HEK293T (cell line): ENCODE data around the gene NSDHL.

Source experiments
- CTCF ChIA-PET: fragments of 350-600 bp; formaldehyde crosslinking; extraction: SDS; loops from one replicate; lab custom pipeline; 2021; ENCODE audit warnings: antibody characterized with exemption, inconsistent platforms; lab: Yijun Ruan, JAX
- POLR2A ChIA-PET: fragments of 350-600 bp; formaldehyde crosslinking; extraction: SDS; loops from one replicate; lab custom pipeline; 2020; ENCODE audit warnings: antibody characterized with exemption, inconsistent platforms; lab: Yijun Ruan, JAX
- DNase-seq: peaks from one replicate; pipeline ENCODE4 v3.0.0; 2012; ENCODE audit warnings: mixed read lengths; ENCODE audit errors: extremely low spot score
- ARNT ChIP-seq: fragments of 450-650 bp; IDR thresholded peaks from 2 replicates; pipeline ENCODE4 v1.6.1; 2017; ENCODE audit warnings: mild to moderate bottlenecking
- BHLHE40 ChIP-seq: fragments of 450-650 bp; IDR thresholded peaks from 2 replicates; pipeline ENCODE4 v1.6.1; 2016; ENCODE audit warnings: mild to moderate bottlenecking, moderate library complexity, borderline replicate concordance
- CTBP1 ChIP-seq: fragments of 450-650 bp; IDR thresholded peaks from 2 replicates; pipeline ENCODE4 v1.6.1; 2016; ENCODE audit warnings: borderline replicate concordance
- ELF4 ChIP-seq: fragments of 450-650 bp; IDR thresholded peaks from 2 replicates; pipeline ENCODE4 v1.6.1; 2017; ENCODE audit warnings: antibody characterized with exemption
- FOXA1 ChIP-seq: fragments of 450-650 bp; IDR thresholded peaks from 2 replicates; pipeline ENCODE4 v1.6.1; 2016; ENCODE audit warnings: mild to moderate bottlenecking
- FOXK2 ChIP-seq: fragments of 450-650 bp; IDR thresholded peaks from 2 replicates; pipeline ENCODE4 v1.6.1; 2016; ENCODE audit warnings: mild to moderate bottlenecking
- FOXM1 ChIP-seq: fragments of 450-650 bp; IDR thresholded peaks from 2 replicates; pipeline ENCODE4 v1.6.1; 2017; ENCODE audit warnings: mild to moderate bottlenecking, borderline replicate concordance
- HDGF ChIP-seq: fragments of 450-650 bp; IDR thresholded peaks from 2 replicates; pipeline ENCODE4 v1.6.1; 2017; ENCODE audit warnings: antibody characterized with exemption, borderline replicate concordance
- L3MBTL2 ChIP-seq: fragments of 450-650 bp; conservative IDR thresholded peaks from 2 replicates; pipeline ENCODE4 v1.6.1; 2016; ENCODE audit warnings: mild to moderate bottlenecking
- LEF1 ChIP-seq: fragments of 450-650 bp; IDR thresholded peaks from 2 replicates; pipeline ENCODE4 v1.6.1; 2017; ENCODE audit warnings: mild to moderate bottlenecking, borderline replicate concordance
- NFRKB ChIP-seq: fragments of 450-650 bp; IDR thresholded peaks from 2 replicates; pipeline ENCODE4 v1.6.1; 2016; ENCODE audit warnings: mild to moderate bottlenecking, moderate library complexity
- SP1 ChIP-seq: fragments of 450-650 bp; IDR thresholded peaks from 2 replicates; pipeline ENCODE4 v1.6.1; 2017
- SUZ12 ChIP-seq: fragments of 450-650 bp; IDR thresholded peaks from 2 replicates; pipeline ENCODE4 v1.6.1; 2016; ENCODE audit warnings: mild to moderate bottlenecking
- TARDBP ChIP-seq: fragments of 450-650 bp; IDR thresholded peaks from 2 replicates; pipeline ENCODE4 v1.6.1; 2016
- ZNF384 ChIP-seq: fragments of 450-650 bp; IDR thresholded peaks from 2 replicates; pipeline ENCODE4 v1.6.1; 2016
- TF ChIP-seq, protein P1 (sequence below): fragments of 450-650 bp; IDR thresholded peaks from 2 replicates; pipeline ENCODE4 v1.6.1; 2016

Gene NSDHL

DNA sequence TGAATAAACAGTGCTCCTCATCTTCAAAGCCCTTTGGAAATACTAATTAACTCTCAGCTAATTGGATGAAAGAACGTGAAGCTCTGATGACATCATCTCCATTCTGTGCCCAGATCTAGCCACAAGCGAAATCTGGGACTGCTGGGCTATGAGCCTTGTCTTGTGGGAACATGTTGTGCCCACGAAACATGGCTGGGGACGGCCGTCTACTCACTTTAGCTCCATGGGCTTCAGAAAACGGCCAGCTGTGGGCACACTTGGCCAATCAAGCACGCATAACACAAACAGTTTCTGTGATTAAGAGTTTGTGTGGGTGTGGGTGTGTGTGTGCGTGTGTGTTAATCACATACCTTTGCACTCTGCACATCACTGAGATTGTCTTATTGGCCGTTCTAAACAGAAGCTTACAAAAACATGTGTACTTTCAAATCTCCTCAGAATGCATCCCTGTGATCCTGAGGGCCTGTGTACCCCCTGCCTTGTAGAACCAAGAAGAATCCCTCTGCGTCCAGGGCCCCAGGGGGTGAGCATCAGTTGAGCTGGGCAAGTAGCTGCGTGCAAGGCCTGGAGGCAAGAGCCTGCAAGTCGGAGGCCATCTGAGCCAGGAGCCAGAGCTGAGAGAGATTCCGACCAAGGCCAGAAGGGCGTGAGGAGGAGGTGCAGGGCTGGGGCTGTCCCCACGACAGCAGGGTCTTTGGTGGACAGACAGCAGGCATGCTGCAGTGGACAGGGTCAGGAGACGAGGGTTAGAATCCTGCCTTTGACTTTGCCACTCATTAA lies 48.3 kb downstream of the NSDHL start:
- TF ChIP-seq SP1 (no peak), L3MBTL2 (no peak), ELF4 (no peak), TARDBP (no peak), ZNF384 (no peak), SUZ12 (no peak), BHLHE40 (no peak)
- TF ChIP-seq, protein P1, sequence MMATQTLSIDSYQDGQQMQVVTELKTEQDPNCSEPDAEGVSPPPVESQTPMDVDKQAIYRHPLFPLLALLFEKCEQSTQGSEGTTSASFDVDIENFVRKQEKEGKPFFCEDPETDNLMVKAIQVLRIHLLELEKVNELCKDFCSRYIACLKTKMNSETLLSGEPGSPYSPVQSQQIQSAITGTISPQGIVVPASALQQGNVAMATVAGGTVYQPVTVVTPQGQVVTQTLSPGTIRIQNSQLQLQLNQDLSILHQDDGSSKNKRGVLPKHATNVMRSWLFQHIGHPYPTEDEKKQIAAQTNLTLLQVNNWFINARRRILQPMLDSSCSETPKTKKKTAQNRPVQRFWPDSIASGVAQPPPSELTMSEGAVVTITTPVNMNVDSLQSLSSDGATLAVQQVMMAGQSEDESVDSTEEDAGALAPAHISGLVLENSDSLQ, result no peak
- DNase-seq, result no peak

GRCh38 chrX:152881289-152881688 lies 50.4 kb downstream of the NSDHL start:
- ChIA-PET POLR2A (no interaction called here), CTCF (no interaction called here)
- TF ChIP-seq BHLHE40 (no peak), HDGF (no peak), ZNF384 (no peak), SP1 (no peak), SUZ12 (no peak), L3MBTL2 (no peak), FOXA1 (no peak), NFRKB (no peak), TARDBP (no peak), FOXM1 (no peak)
- no peak for DNase-seq

More for the DNA sequence above, 48.3 kb downstream of the NSDHL start:
- POLR2A ChIA-PET, result no interaction called here
- CTCF ChIA-PET, result interaction anchor here (0.9 kb wide), 1 partner anchor 26 kb away, joined by 3 read pairs; no protein-coding TSS in a partner anchor

DNA sequence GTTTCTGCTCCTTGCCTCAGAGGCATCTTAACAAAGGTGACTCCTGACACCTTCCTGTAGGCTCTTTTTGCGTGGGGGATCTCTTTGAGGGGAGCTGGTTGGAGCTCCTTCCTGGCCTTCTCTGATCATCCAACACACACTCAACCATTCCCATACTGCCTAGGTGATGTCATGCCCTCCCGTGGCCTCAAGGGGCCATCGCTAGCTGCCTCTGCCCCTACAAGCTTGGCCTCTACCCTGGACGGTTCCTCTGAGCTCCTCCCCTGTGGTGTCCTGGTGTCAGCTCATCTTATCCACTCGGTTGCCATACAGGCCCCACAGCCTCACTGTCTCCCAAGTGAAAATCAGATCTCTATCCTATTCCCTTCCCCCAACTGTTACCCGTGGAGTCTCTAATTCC lies 53.3 kb downstream of the NSDHL start:
- POLR2A ChIA-PET, result no interaction called here
- DNase-seq, result peak; percentile 32
- TF ChIP-seq HDGF (no peak), SP1 (no peak), FOXK2 (no peak), CTBP1 (no peak), L3MBTL2 (no peak), ZNF384 (no peak), FOXM1 (no peak), NFRKB (no peak)
- TF ChIP-seq, protein P1, result no peak
- CTCF ChIA-PET, result no interaction called here

GRCh38 chrX:152886716-152887115 lies 55.9 kb downstream of the NSDHL start:
- ChIA-PET POLR2A (no interaction called here), CTCF (no interaction called here)
- TF ChIP-seq TARDBP (no peak), SP1 (no peak), CTBP1 (no peak), FOXM1 (no peak), ELF4 (no peak), NFRKB (no peak), BHLHE40 (no peak), FOXA1 (no peak), SUZ12 (no peak), LEF1 (no peak), ARNT (no peak), HDGF (no peak), FOXK2 (no peak), ZNF384 (no peak), L3MBTL2 (no peak)
- TF ChIP-seq, protein P1, result no peak
- DNase-seq, result no peak

DNA sequence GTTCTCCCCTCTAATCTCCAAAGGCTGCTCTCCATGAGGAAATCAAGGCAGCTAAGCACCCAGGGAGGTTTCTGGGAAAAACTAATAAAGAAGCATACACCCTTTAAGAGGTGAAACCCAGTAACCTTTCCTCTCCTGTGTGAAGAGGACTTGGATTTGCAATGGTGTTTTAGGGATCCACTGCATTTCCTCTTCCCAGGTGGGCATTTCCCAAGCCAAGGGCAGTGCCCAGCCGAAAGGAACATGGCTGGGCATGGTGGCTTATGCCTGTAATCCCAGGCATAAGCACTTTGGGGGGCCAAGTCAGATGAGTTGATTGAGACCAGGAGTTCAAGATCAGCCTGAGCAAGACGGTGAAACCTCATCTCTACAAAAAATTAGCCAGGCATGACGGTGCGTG lies 61.6 kb downstream of the NSDHL start:
- POLR2A ChIA-PET, result no interaction called here
- CTCF ChIA-PET, result interaction anchor here (0.6 kb wide), 1 partner anchor 234 kb away, joined by 3 read pairs; no protein-coding TSS in a partner anchor
- no peak for TF ChIP-seq TARDBP
- no peak for TF ChIP-seq SP1
- TF ChIP-seq FOXM1, result no peak
- TF ChIP-seq ELF4, result no peak
- TF ChIP-seq, protein P1, result no peak
- no peak for TF ChIP-seq HDGF
- no peak for TF ChIP-seq ARNT
- TF ChIP-seq LEF1, result no peak
- no peak for TF ChIP-seq CTBP1
- no peak for TF ChIP-seq BHLHE40
- TF ChIP-seq ZNF384, result no peak
- no peak for TF ChIP-seq FOXK2
- TF ChIP-seq FOXA1, result no peak
- TF ChIP-seq L3MBTL2, result no peak
- no peak for DNase-seq
